Fibroblast of pulmonary artery (primary cell): ENCODE data around the gene RAET1G.
"Not testable (repeated sequence)": the region's sequence is repeated elsewhere in the genome, so short reads cannot be mapped to it uniquely, and the experiment has no call there.

ENCODE experiments used
- DNase-seq: peaks from one replicate; pipeline ENCODE4 v3.0.0-alpha.2; 2010; ENCODE audit warnings: low read depth
- H3K4me3 ChIP-seq: replicated peaks from 2 replicates; pipeline ENCODE4 v1.5.1; 2011; ENCODE audit warnings: low read depth, mild to moderate bottlenecking, control low read depth, low read length, moderate library complexity
- CTCF ChIP-seq: IDR thresholded peaks from 2 replicates; pipeline ENCODE4 v1.5.1; 2011; ENCODE audit warnings: mild to moderate bottlenecking, control low read depth, low read length, inconsistent platforms; ENCODE audit errors: missing control alignments

RAET1G gene

GRCh38 chr6:149921361-149921760 lies 1.6 kb downstream of the RAET1G start:
- DNase-seq: no peak
- H3K4me3 ChIP-seq: no peak overlapping the region
- TF ChIP-seq CTCF: no peak

GRCh38 chr6:149919834-149920225 lies 3.1 kb downstream of the RAET1G start:
- TF ChIP-seq CTCF: no peak
- no peak overlapping the region for H3K4me3 ChIP-seq
- DNase-seq: no peak

GRCh38 chr6:149919126-149919833 lies 3.6 kb downstream of the RAET1G start:
- DNase-seq, H3K4me3 ChIP-seq: not testable (repeated sequence)

GRCh38 chr6:149918151-149918905 lies 4.6 kb downstream of the RAET1G start:
- no peak for DNase-seq
- TF ChIP-seq CTCF: no peak
- no peak overlapping the region for H3K4me3 ChIP-seq

GRCh38 chr6:149917679-149918078 lies 5.2 kb downstream of the RAET1G start:
- H3K4me3 ChIP-seq: no peak overlapping the region
- TF ChIP-seq CTCF: no peak
- DNase-seq: no peak

- no peak for TF ChIP-seq CTCF
- no peak for DNase-seq
- H3K4me3 ChIP-seq: no peak overlapping the region
Observed at GRCh38 chr6:149915970-149916865, 6.7 kb downstream of the RAET1G start.
